ENCODE results near the gene PRUNE2. TPM values are rescaled to one million over a fixed set of nuclear protein-coding genes. Genes with fewer than 3 reads are reported as not detected.

The PRUNE2 gene
- polyA plus RNA-seq, 1 experiment: 0.78 TPM

DNA sequence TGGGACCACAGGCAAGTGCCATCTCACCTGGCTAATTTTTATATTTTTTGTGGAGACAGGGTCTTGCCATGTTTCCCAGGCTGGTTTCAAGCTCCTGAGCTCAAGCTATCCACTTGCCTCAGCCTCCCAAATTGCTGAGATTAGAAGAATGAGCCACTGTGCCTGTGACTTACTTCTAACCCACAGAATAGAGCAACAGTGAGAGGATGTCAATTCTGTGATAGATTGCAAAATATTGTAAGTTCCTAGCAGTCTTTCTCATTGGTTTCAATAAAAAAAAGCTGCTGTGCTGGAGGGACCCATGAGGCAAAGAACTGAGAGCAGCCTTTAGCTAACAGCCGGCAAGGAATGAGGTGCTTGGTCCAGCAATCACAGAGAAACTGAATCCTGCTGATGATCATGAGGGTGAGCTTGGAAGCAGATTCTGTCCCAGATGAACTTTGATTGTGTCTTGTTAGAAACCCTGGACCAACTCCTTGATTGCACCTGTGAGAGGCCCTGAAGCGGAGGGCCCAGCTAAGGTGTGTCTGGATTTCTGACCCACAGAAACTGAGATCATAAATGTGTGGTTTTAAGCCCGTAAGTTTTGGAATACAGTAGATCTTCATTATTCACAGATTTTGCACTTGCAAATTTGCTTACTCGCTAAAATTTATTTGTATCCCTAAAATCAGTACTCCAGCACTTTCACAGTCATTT is 297.2 kb downstream of the PRUNE2 start:
- Histone ChIP-seq H3K36me3 (ENCODE audit: control insufficient read depth, insufficient read depth, low read length) (no peaks in the 10 kb centered on the region), H3K4me3 (ENCODE audit: low read depth, low read length) (no peak overlapping the region), H3K27me3 (ENCODE audit: control insufficient read depth, insufficient read depth, low read length) (no peaks in the 10 kb centered on the region; the same call in 1 of the 2 replicates)
- no peak for DNase-seq (ENCODE audit: low read depth)
- ChIA-PET POLR2A (no interaction called here), CTCF (interaction anchor here (1.6 kb wide), 1 partner anchor 11 kb away, joined by 5 read pairs; no protein-coding TSS in a partner anchor)
- TF ChIP-seq CTCF (IDR thresholded peaks at IDR 0.05; ENCODE audit: insufficient read depth, low read depth, low read length): no peak

DNA sequence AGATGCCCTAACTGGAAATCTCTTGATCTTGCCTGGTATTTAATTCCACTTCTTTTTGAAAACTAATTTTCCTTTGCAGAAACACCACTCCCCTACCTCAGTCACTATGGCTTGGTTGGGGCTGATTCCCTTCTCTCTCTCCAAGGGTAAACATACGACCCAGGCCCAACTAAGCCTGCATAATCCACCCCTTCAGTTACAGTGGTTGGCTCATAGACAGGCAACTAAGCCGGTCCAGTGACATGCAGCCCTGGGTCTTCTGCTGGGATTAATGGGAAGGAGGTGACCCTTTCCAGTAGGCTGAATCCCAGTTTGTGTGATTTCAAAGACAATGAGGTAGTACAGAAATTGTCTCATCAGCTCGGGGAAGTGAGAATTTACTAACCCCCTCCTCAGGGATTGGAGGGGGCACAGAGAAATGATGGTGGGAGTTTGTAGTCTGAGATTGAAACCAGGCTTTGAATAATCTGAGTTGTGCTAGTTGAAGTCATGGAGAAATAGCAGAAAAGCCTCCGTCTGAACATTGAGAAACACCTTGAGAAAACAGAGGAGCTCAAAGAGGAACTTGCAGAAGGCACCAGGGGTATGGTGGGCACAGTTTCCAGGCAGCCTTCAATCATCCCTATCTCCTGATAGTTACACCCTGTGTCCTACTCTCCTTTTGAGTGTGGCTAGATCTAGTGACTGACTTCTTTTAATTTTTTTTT is 298.0 kb downstream of the PRUNE2 start:
- H3K36me3 ChIP-seq (ENCODE audit: control insufficient read depth, insufficient read depth, low read length): no peaks in the 10 kb centered on the region
- POLR2A ChIA-PET: no interaction called here
- H3K27me3 ChIP-seq (ENCODE audit: control insufficient read depth, insufficient read depth, low read length): no peaks in the 10 kb centered on the region; the same call in 1 of the 2 replicates
- no peak for DNase-seq (ENCODE audit: low read depth)
- CTCF ChIA-PET: no interaction called here
- TF ChIP-seq CTCF (IDR thresholded peaks at IDR 0.05; ENCODE audit: insufficient read depth, low read depth, low read length): no peak
- H3K4me3 ChIP-seq (ENCODE audit: low read depth, low read length): no peak overlapping the region

GRCh38 chr9:76605321-76605900 is 300.5 kb downstream of the PRUNE2 start:
- POLR2A ChIA-PET: no interaction called here
- Histone ChIP-seq H3K36me3 (ENCODE audit: control insufficient read depth, insufficient read depth, low read length) (no peaks in the 10 kb centered on the region), H3K4me3 (ENCODE audit: low read depth, low read length) (no peak overlapping the region), H3K27me3 (ENCODE audit: control insufficient read depth, insufficient read depth, low read length) (no peaks in the 10 kb centered on the region; the same call in 1 of the 2 replicates)
- CTCF ChIA-PET: no interaction called here
- DNase-seq (ENCODE audit: low read depth): no peak
- TF ChIP-seq CTCF (IDR thresholded peaks at IDR 0.05; ENCODE audit: insufficient read depth, low read depth, low read length): no peak

DNA sequence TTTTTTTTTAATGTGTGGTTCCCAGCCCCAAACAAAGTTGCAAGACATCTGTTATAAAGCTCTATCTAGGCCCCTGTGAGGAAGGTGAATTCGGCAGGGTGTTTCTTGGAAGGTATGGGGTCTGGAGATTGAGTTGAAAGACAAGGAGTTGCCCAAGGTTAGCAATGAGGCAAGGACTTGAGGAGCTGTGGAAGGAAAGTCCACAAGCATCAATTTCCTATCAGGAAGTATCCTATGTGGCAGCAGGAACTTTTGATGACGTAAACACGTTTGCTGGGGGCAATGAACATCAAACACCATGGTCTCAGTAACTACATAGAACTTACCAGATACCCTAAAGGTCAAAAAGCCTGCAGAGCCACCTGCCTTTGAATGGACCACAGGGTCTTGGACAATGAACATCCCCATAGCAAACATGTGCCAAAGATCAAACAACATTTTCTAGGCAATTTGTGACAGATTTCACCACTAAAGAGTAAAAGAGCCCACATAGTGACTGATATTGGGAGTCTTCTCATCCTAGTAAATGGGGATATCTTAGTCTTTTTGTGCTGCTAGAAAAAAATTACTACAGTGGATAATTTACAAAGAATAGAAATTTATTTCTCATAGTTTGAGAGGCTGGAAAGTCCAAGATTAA is 301.9 kb downstream of the PRUNE2 start:
- ChIA-PET CTCF (interaction anchor here (1.1 kb wide), 1 partner anchor 10 kb away, joined by 3 read pairs; no protein-coding TSS in a partner anchor), POLR2A (no interaction called here)
- TF ChIP-seq CTCF (IDR thresholded peaks at IDR 0.05; ENCODE audit: insufficient read depth, low read depth, low read length): no peak
- Histone ChIP-seq H3K4me3 (ENCODE audit: low read depth, low read length) (no peak overlapping the region), H3K36me3 (ENCODE audit: control insufficient read depth, insufficient read depth, low read length) (no peaks in the 10 kb centered on the region), H3K27me3 (ENCODE audit: control insufficient read depth, insufficient read depth, low read length) (no peaks in the 10 kb centered on the region; the same call in 1 of the 2 replicates)
- no peak for DNase-seq (ENCODE audit: low read depth)

- ChIA-PET POLR2A (no interaction called here), CTCF (interaction anchor here (0.6 to 1.1 kb wide), 2 partner anchors 9 to 69 kb away, joined by 3 read pairs; no protein-coding TSS in a partner anchor)
These were observed 302.4 kb downstream of the PRUNE2 start for GRCh38 chr9:76603448-76603895.

More at GRCh38 chr9:76603448-76603895, 302.4 kb downstream of the PRUNE2 start:
- H3K36me3 ChIP-seq (ENCODE audit: control insufficient read depth, insufficient read depth, low read length): no peaks in the 10 kb centered on the region
- H3K27me3 ChIP-seq (ENCODE audit: control insufficient read depth, insufficient read depth, low read length): no peaks in the 10 kb centered on the region; the same call in 1 of the 2 replicates
- no peak overlapping the region for H3K4me3 ChIP-seq (ENCODE audit: low read depth, low read length)
- TF ChIP-seq CTCF (IDR thresholded peaks at IDR 0.05; ENCODE audit: insufficient read depth, low read depth, low read length): no peak
- no peak for DNase-seq (ENCODE audit: low read depth)
